A549 (cell line): ENCODE results near the gene KCTD11. TPM values are rescaled to one million over a fixed set of nuclear protein-coding genes. Genes with fewer than 3 reads are reported as not detected.

Experiments used
- ATAC-seq, 2 experiments: fragments of 200-7000 bp in 1 of 2; fragments of >200 bp in 1 of 2; cut with Nextera tagmentation in 1 of 2; cut with Tn5 transposase in 1 of 2; 3 replicates each; pipeline versions ENCODE4 v1.8.0 to v1.9.1; 2018 to 2020; ENCODE audit warnings: mild to moderate bottlenecking in 1 of 2, moderate library complexity in 1 of 2
- CTCF ChIA-PET: fragments of 300-600 bp; sonication (Branson Sonifier 250); formaldehyde crosslinking; extraction: SDS; loops from one replicate; lab custom pipeline; 2021; ENCODE audit warnings: antibody characterized with exemption, inconsistent platforms; lab: Yijun Ruan, JAX
- POLR2A ChIA-PET: fragments of 350-600 bp; formaldehyde crosslinking; extraction: SDS; loops from one replicate; lab custom pipeline; 2021; ENCODE audit warnings: antibody characterized with exemption, inconsistent platforms; lab: Yijun Ruan, JAX
- DNase-seq, 2 experiments: peaks; one replicate each; pipeline versions ENCODE4 v3.0.0 to v3.0.0-alpha.2; 2011 to 2016; ENCODE audit warnings: low read depth in 1 of 2, low spot score in 1 of 2
- FAIRE-seq: peaks from 2 replicates; lab custom pipeline; 2011; peaks lifted over from hg19 to GRCh38; lab: Jason Lieb, UNC
- H3K27ac ChIP-seq, 2 experiments: fragments of >200 bp; sonication (Bioruptor Twin); formaldehyde crosslinking; 3 replicates each; pipeline ENCODE4 v1.5.1; 2016 to 2017
- H3K4me1 ChIP-seq: fragments of >200 bp; sonication (Bioruptor Twin); formaldehyde crosslinking; 3 replicates; pipeline ENCODE4 v1.6.1; 2016
- H3K4me2 ChIP-seq: fragments of >200 bp; sonication (Bioruptor Twin); formaldehyde crosslinking; 3 replicates; pipeline ENCODE4 v1.6.1; 2016
- H3K4me3 ChIP-seq: fragments of >200 bp; sonication (Bioruptor Twin); formaldehyde crosslinking; 3 replicates; pipeline ENCODE4 v1.5.1; 2016
- H3K9me3 ChIP-seq: fragments of >200 bp; sonication (Bioruptor Twin); formaldehyde crosslinking; 3 replicates; pipeline ENCODE4 v1.6.1; 2016
- BHLHE40 ChIP-seq: IDR thresholded peaks from 2 replicates; pipeline ENCODE4 v1.6.1; 2012; ENCODE audit warnings: low read depth, low read length, inconsistent platforms
- CEBPB ChIP-seq, 2 experiments: fragments of >200 bp in 1 of 2; sonication (Bioruptor Twin) in 1 of 2; formaldehyde crosslinking in 1 of 2; IDR thresholded peaks; 2 replicates each; pipeline ENCODE4 v1.6.1; 2012 to 2016
- CHD2 ChIP-seq: fragments of 150-350 bp; IDR thresholded peaks from 2 replicates; pipeline ENCODE4 v1.6.1; 2014; ENCODE audit warnings: low read length; ENCODE audit not compliant: partially characterized antibody
- CHD4 ChIP-seq: fragments of 200-600 bp; sonication (generic); IDR thresholded peaks from 2 replicates; pipeline ENCODE4 v1.6.1; 2016; ENCODE audit warnings: antibody characterized with exemption, mild to moderate bottlenecking, borderline replicate concordance
- EHMT2 ChIP-seq: fragments of 200-600 bp; sonication (generic); IDR thresholded peaks from 2 replicates; pipeline ENCODE4 v1.6.1; 2016; ENCODE audit warnings: antibody characterized with exemption, low read depth, mild to moderate bottlenecking, moderate library complexity
- FOSB ChIP-seq: fragments of 250-450 bp; sonication (Bioruptor Pico); IDR thresholded peaks from 2 replicates; pipeline ENCODE4 v1.5.0; 2020; ENCODE audit warnings: mild to moderate bottlenecking, moderate library complexity
- HDAC2 ChIP-seq: fragments of 200-600 bp; sonication (generic); IDR thresholded peaks from 2 replicates; pipeline ENCODE4 v1.6.1; 2016
- HOXA7 ChIP-seq: fragments of 250-450 bp; sonication (Bioruptor Pico); IDR thresholded peaks from 2 replicates; pipeline ENCODE4 v1.5.0; 2020; ENCODE audit warnings: mild to moderate bottlenecking, moderate library complexity
- HOXB13 ChIP-seq: fragments of 250-450 bp; sonication (Bioruptor Pico); IDR thresholded peaks from 2 replicates; pipeline ENCODE4 v1.5.0; 2020; ENCODE audit warnings: low read depth, mild to moderate bottlenecking, moderate library complexity
- HOXB5 ChIP-seq: fragments of 250-450 bp; sonication (Bioruptor Pico); IDR thresholded peaks from 2 replicates; pipeline ENCODE4 v1.5.0; 2020; ENCODE audit warnings: mild to moderate bottlenecking, moderate library complexity
- JUN ChIP-seq, 2 experiments: fragments of >200 bp; sonication (Bioruptor Twin); formaldehyde crosslinking; IDR thresholded peaks; 2 replicates in 1 of 2; 3 replicates in 1 of 2; pipeline ENCODE4 v1.6.1; 2016 to 2017
- JUNB ChIP-seq: fragments of >200 bp; sonication (Bioruptor Twin); formaldehyde crosslinking; IDR thresholded peaks from 2 replicates; pipeline ENCODE4 v1.6.1; 2016
- MAZ ChIP-seq: fragments of 150-350 bp; IDR thresholded peaks from 2 replicates; pipeline ENCODE4 v1.6.1; 2014; ENCODE audit warnings: antibody characterized with exemption, low read depth, low read length, borderline replicate concordance
- MYC ChIP-seq: IDR thresholded peaks from 2 replicates; pipeline ENCODE4 v1.6.1; 2012; ENCODE audit warnings: mild to moderate bottlenecking, inconsistent platforms, low read length, improper control_type of control experiment, borderline replicate concordance
- NR3C1 ChIP-seq: fragments of >200 bp; sonication (Bioruptor Twin); formaldehyde crosslinking; IDR thresholded peaks from 3 replicates; pipeline ENCODE4 v1.6.1; 2017
- RFX5 ChIP-seq: fragments of 450-650 bp; IDR thresholded peaks from 2 replicates; pipeline ENCODE4 v1.7.1; 2014; ENCODE audit warnings: antibody characterized with exemption, mild to moderate bottlenecking, moderate library complexity
- TFCP2L1 ChIP-seq: fragments of 250-450 bp; sonication (Bioruptor Pico); IDR thresholded peaks from 2 replicates; pipeline ENCODE4 v1.5.0; 2021; ENCODE audit warnings: mild to moderate bottlenecking
- TP53 ChIP-seq: fragments of 250-450 bp; sonication (Bioruptor Pico); IDR thresholded peaks from 2 replicates; pipeline ENCODE4 v1.5.0; 2021; ENCODE audit warnings: mild to moderate bottlenecking, moderate library complexity
- ZC3H11A ChIP-seq: fragments of 450-650 bp; IDR thresholded peaks from 2 replicates; pipeline ENCODE4 v1.6.1; 2014; ENCODE audit warnings: antibody characterized with exemption, mild to moderate bottlenecking
- WGBS: methylation state at CpG from one replicate; pipeline ENCODE4 v1.1.6; 2017; ENCODE audit errors: missing lambda C conversion rate; 5-methylcytosine and 5-hydroxymethylcytosine counted together
- polyA plus RNA-seq, 4 experiments: library from polyadenylated mRNA; depleted of rRNA in 3 of 4; stranded (reverse); fragments of >200 nt; fragmentation: RNase III in 1 of 4; extraction: RNeasy Plus Mini Kit Qiagen cat#74134 plus additional on column Dnase treatment in 1 of 4; gene quantifications; 2 replicates in 3 of 4; 3 replicates in 1 of 4; pipeline ENCODE4 v1.2.3, GENCODE V29; 2011 to 2017
- TF ChIP-seq, protein P1 (sequence below): fragments of 450-650 bp; IDR thresholded peaks from 2 replicates; pipeline ENCODE4 v1.6.1; 2014; ENCODE audit warnings: antibody characterized with exemption
- TF ChIP-seq, protein P2 (sequence below): fragments of 200-600 bp; sonication (generic); IDR thresholded peaks from 2 replicates; pipeline ENCODE4 v1.6.1; 2016; ENCODE audit warnings: antibody characterized with exemption, mild to moderate bottlenecking, moderate library complexity
- TF ChIP-seq, protein P3 (sequence below): fragments of >200 bp; sonication (Bioruptor Twin); formaldehyde crosslinking; IDR thresholded peaks from 3 replicates; pipeline ENCODE4 v1.6.1; 2016
- TF ChIP-seq, protein P4 (sequence below): fragments of 150-350 bp; IDR thresholded peaks from 2 replicates; pipeline ENCODE4 v1.6.1; 2014; ENCODE audit warnings: low read depth, mild to moderate bottlenecking, low read length

The KCTD11 gene
- polyA plus RNA-seq, 2 of the 4 experiments (the other 2 are of a cell fraction): 6.1 to 10.3 TPM

DNA sequence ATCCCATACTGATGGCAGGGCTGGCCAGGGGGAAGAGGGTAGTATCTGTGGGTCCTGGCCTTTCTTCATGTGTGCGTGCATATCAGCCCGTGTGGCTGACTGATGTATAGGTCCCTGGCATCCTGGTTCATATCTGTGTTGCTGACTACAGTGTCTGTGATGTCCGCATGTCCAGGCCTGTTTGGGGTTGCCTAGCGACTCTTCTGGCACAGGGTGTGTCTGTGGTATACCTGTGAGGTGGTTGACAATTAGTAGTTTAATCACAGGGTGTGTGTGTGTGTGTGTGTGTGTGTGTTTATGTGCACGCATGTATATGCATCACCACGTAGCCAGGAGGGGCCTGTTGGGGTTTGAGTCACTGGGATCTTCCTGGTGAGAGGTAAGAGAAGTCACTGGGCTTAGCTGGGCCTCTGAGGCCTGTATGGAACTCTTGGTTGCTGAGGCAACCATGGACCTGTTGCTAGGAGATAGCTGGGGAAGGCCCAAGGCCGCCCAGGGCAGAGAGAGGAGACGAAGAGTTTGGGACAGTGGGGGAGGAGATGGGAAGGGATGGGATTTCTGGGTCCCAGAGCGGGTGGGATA lies 2.4 kb downstream of the KCTD11 start:
- DNase-seq (peak in 1 of 2 experiments; percentile 42), ATAC-seq (no peak), FAIRE-seq (no peak)
- TF ChIP-seq CEBPB (IDR thresholded peaks at IDR 0.05) (no peak), RFX5 (no peak), MYC (no peak), JUNB (no peak), HOXA7 (CRISPR knock-in tag) (no peak), HOXB5 (CRISPR knock-in tag) (no peak), CHD4 (no peak), CHD2 (no peak), TFCP2L1 (CRISPR knock-in tag) (no peak), MAZ (no peak), HDAC2 (no peak), BHLHE40 (no peak), TP53 (CRISPR knock-in tag) (no peak)
- TF ChIP-seq, protein P1, sequence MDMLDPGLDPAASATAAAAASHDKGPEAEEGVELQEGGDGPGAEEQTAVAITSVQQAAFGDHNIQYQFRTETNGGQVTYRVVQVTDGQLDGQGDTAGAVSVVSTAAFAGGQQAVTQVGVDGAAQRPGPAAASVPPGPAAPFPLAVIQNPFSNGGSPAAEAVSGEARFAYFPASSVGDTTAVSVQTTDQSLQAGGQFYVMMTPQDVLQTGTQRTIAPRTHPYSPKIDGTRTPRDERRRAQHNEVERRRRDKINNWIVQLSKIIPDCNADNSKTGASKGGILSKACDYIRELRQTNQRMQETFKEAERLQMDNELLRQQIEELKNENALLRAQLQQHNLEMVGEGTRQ: no peak
- TF ChIP-seq, protein P2, sequence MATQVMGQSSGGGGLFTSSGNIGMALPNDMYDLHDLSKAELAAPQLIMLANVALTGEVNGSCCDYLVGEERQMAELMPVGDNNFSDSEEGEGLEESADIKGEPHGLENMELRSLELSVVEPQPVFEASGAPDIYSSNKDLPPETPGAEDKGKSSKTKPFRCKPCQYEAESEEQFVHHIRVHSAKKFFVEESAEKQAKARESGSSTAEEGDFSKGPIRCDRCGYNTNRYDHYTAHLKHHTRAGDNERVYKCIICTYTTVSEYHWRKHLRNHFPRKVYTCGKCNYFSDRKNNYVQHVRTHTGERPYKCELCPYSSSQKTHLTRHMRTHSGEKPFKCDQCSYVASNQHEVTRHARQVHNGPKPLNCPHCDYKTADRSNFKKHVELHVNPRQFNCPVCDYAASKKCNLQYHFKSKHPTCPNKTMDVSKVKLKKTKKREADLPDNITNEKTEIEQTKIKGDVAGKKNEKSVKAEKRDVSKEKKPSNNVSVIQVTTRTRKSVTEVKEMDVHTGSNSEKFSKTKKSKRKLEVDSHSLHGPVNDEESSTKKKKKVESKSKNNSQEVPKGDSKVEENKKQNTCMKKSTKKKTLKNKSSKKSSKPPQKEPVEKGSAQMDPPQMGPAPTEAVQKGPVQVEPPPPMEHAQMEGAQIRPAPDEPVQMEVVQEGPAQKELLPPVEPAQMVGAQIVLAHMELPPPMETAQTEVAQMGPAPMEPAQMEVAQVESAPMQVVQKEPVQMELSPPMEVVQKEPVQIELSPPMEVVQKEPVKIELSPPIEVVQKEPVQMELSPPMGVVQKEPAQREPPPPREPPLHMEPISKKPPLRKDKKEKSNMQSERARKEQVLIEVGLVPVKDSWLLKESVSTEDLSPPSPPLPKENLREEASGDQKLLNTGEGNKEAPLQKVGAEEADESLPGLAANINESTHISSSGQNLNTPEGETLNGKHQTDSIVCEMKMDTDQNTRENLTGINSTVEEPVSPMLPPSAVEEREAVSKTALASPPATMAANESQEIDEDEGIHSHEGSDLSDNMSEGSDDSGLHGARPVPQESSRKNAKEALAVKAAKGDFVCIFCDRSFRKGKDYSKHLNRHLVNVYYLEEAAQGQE: no peak
- no peak overlapping the region for H3K4me3 ChIP-seq
- H3K4me1 ChIP-seq: peaks cover 52% of the 10 kb centered on the region
- no peak overlapping the region for H3K4me2 ChIP-seq
- no peaks in the 10 kb centered on the region for H3K9me3 ChIP-seq
- CTCF ChIA-PET: interaction anchor here (0.8 to 6.6 kb wide), 20 partner anchors 8 to 308 kb away, joined by 3 to 232 read pairs (median 10); partner anchors contain the start of genes ACAP1, FGF11, PLSCR3 and POLR2A
- H3K27ac ChIP-seq: no peak overlapping the region
- WGBS: 88% methylated on average over 9 of the region's 9 CpGs
- POLR2A ChIA-PET: interaction anchor here (1.3 to 3.9 kb wide), 3 partner anchors 49 to 130 kb away, joined by 3 to 25 read pairs (median 10); partner anchors contain the start of genes POLR2A and TMEM256

DNA sequence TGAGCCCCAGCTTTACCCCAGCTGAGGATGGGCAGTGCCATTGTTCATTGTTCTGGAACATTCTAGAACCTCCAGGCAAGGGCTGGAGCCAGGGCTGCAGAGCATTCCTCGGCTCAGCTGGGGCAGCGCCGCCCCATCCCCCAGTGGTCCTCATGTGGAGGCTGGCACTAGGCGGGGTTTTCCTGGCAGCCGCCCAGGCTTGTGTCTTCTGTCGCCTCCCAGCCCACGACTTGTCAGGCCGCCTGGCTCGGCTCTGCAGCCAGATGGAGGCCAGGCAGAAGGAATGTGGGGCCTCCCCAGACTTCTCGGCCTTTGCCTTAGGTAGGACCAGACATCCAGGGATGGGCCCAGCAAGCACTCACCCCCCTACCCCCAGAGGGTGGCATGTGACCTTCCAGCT lies 3.1 kb downstream of the KCTD11 start, which contains the start of gene TMEM95:
Gene TMEM95 (plus strand): TSS at position 104 of the 400 bp plus-strand sequence. CDS start 49 bp downstream, at position 153.
- Histone ChIP-seq H3K27ac (0 out of 6 replicates have a peak within 1 kb of the TSS, but pooled peaks of 1 of the 2 experiments have one; percentile 11), H3K4me2 (peak within 1 kb of the TSS; percentile 48; the same call in 1 of the 3 replicates), H3K9me3 (no peaks in the 10 kb centered on the region), H3K4me3 (no peak within 1 kb of the TSS), H3K4me1 (peaks cover 45% of the 10 kb centered on the region)
- TF ChIP-seq, protein P2: no peak
- 0 out of 5 replicates have a peak, but pooled peaks of 1 of the 2 experiments have one; percentile 16 for TF ChIP-seq JUN (IDR thresholded peaks at IDR 0.05)
- no peak for TF ChIP-seq ZC3H11A
- TF ChIP-seq EHMT2: no peak
- no peak for TF ChIP-seq FOSB (CRISPR knock-in tag)
- no peak for TF ChIP-seq NR3C1
- TF ChIP-seq, protein P3, sequence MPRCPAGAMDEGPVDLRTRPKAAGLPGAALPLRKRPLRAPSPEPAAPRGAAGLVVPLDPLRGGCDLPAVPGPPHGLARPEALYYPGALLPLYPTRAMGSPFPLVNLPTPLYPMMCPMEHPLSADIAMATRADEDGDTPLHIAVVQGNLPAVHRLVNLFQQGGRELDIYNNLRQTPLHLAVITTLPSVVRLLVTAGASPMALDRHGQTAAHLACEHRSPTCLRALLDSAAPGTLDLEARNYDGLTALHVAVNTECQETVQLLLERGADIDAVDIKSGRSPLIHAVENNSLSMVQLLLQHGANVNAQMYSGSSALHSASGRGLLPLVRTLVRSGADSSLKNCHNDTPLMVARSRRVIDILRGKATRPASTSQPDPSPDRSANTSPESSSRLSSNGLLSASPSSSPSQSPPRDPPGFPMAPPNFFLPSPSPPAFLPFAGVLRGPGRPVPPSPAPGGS: no peak
- TF ChIP-seq, protein P4, sequence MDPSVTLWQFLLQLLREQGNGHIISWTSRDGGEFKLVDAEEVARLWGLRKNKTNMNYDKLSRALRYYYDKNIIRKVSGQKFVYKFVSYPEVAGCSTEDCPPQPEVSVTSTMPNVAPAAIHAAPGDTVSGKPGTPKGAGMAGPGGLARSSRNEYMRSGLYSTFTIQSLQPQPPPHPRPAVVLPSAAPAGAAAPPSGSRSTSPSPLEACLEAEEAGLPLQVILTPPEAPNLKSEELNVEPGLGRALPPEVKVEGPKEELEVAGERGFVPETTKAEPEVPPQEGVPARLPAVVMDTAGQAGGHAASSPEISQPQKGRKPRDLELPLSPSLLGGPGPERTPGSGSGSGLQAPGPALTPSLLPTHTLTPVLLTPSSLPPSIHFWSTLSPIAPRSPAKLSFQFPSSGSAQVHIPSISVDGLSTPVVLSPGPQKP: no peak
- no peak for TF ChIP-seq HOXB13 (CRISPR knock-in tag)
- DNase-seq (no peak), FAIRE-seq (no peak), ATAC-seq (no peak)
- WGBS: 77% methylated on average over 8 of the region's 10 CpGs
- ChIA-PET CTCF (interaction anchor here (0.6 to 6.6 kb wide), 46 partner anchors 10 to 309 kb away, joined by 3 to 232 read pairs (median 6); partner anchors contain the start of genes ACAP1, FGF11, GPS2 and MPDU1), POLR2A (interaction anchor here (1.2 to 3.9 kb wide), 4 partner anchors 48 to 129 kb away, joined by 3 to 25 read pairs (median 7); partner anchors contain the start of genes POLR2A, TMEM102 and TMEM256)
